CD1c-positive myeloid dendritic cell (primary cell): ENCODE results near the gene RMP24.
A peak's percentile ranks its signal among the peaks of the same experiment; 100 is the strongest.
"Not testable (repeated sequence)": the region's sequence is repeated elsewhere in the genome, so short reads cannot be mapped to it uniquely, and the experiment has no call there.

Source experiments
- DNase-seq: peaks from one replicate; pipeline ENCODE4 v3.0.0-alpha.2; 2016; ENCODE audit errors: extremely low spot score

Gene RMP24

GRCh38 chr18:35972197-35973000 is at the start of gene RMP24:
Gene RMP24 (plus strand): TSS chr18:35972679.
- peak; percentile 97 for DNase-seq

- DNase-seq: no peak
Observed at GRCh38 chr18:35923939-35924684, 48.4 kb upstream of the RMP24 start.

GRCh38 chr18:35926884-35927283 is 45.6 kb upstream of the RMP24 start:
- DNase-seq: no peak

DNA sequence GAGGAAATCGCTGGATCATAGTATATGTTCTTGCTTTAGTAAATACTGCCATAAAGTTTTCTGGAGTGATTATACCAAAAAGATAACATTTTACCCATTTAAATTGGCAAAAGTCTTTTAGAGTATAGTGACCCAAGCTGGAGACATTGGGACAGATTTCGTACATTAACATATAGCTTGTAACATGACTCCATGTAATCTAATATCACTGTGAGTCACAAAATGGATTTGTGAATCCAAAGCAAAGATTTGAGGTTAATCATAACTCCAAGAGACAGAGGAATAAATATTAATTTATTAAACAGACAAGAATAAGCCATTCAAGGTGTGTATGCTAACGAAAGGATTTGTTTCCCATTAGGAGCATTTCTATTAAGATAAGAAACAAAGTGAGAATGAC is 45.0 kb upstream of the RMP24 start:
- DNase-seq: no peak

- DNase-seq: no peak
Observed at GRCh38 chr18:35933982-35934381, 38.5 kb upstream of the RMP24 start.

DNA sequence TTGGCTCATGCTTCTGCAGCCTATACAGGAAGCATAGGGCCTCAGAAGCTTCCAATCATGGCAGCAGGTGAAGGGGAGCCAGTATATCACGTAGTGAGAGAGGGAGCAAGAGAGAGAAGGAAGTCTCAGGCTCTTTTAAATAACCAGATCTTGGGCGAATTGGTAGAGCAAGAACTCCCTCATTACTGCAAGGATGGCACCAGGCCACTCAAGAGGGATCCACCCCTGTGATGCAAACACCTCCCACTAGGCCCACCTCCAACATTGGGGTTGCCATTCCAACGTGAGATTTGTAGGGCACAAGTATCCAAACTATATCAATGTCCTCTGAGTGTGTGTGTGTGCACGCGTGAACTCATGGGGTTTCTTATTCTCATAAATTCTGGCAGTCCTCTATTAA is 37.6 kb upstream of the RMP24 start:
- no peak for DNase-seq

DNA sequence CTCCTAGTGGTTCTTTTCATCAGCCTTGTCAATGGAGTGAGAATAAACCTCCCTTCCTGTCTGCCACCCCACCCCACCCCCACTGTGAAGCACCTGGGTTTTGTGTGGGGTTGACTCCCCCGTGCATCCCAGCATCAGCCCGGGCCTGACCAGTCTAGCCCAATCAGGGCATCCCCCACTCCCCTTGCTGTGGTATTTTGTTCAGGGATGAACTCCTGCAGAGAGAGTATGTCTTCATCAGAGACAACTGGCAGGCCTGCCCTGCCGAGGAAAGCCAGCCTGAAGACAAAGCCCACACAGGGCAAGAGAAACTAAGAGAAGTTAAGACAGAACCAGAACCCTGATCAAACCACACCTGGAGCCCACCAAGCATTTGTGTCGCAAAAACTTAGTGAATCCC is 36.7 kb upstream of the RMP24 start:
- DNase-seq: no peak

- DNase-seq: no peak
Observed at GRCh38 chr18:35936951-35937350, 35.5 kb upstream of the RMP24 start.

DNA sequence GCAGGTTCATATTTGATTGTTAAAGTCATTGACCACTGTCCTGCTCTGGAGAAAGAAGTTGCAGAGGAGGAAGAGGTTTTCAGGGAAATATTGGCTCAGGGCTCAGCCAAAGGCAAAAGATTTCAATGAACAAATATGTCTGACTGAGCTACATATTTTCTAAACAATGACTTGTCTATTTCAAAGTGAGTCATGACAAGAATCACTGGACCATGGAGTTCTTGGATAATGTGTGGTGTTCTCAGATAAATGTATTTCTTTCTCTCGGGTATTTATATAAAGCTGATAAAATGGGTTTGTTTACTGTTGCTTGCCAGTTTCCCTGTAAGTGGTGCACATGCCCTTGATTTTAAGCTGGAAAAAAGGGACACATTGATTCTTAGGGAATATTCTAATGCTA is 34.3 kb upstream of the RMP24 start:
- DNase-seq: no peak

GRCh38 chr18:35938562-35938961 is 33.9 kb upstream of the RMP24 start:
- no peak for DNase-seq

DNA sequence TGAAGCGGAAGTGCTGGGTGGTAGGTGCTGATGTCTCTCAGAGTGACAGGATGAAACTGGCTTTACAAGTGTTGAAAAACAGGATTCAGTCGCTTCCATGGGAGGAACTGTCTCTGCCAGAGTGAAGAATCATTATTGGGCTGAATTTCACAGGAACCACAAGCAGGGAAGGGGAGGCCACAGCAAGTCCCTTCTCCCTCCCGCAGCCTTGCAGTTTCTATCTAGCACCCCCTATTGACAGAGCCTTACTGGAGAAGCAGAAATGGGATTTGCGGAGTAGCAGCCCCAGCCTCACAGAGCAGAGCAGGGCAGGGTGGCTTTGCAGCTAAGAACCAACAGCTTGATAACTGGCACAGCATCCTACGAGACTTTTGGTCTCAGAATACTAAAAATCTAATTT is 33.3 kb upstream of the RMP24 start:
- DNase-seq: no peak

DNA sequence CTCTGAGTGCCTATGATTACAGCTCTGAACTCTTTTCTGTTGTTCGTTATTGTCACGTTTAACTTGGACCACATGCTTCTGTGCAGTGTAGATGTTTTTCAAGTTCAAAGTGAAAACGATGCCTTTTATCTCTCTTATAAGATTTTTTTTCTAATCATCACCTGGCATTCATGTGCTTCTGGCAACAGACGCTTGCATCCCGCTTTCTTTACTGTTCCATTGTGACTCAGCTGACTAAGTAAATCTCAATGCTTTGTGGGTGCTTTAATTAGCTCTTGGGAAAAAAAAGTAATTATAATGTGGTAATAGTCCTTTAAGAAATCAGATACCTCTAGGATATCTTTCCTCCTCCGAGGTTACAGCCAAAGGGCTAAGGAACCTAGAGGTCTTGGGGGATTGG is 31.2 kb upstream of the RMP24 start:
- no peak for DNase-seq

DNA sequence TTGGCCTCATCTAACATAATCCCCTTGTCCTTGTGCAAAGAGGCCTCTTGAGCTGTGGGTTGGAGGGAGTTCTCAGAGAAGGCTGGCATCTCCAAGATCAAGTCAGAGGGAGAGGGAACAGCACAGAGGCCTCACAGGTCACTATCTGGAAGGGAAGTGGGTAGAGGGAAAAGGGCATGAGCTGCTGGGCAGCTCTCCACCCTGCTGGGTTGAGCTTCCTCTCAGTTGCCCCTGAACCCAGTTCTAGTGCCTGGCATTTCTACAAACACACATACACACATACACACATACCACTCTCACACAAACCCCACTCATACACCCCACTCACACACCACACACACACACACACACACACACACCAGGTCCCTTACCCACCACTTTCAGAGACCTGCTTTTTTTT is 30.3 kb upstream of the RMP24 start:
- DNase-seq: no peak

DNA sequence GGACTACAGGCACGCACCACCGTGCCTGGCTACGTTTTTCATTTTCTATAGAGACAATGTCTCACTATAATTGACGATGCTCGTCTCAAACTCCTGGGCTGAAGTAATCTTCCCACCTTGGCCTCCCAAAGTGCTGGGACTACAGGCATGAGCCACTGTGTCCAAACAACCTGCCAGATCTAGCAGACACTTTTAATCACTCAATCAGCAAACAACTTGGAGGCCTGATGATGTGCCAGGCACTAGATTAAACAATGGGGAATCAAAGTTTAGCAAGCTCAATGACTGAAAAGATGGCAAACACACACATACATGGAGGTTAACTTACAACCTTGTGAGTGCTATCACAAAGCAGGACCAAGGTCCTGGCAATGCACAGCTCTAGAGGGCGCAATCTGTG is 29.8 kb upstream of the RMP24 start:
- DNase-seq: no peak

- no peak for DNase-seq
Observed at GRCh38 chr18:35948080-35948479, 24.4 kb upstream of the RMP24 start.

- DNase-seq: no peak
Observed at GRCh38 chr18:35949090-35949489, 23.4 kb upstream of the RMP24 start.

GRCh38 chr18:35949903-35950627 is 22.4 kb upstream of the RMP24 start:
- peak; percentile 82 for DNase-seq

GRCh38 chr18:35950628-35950982 is 21.9 kb upstream of the RMP24 start:
- no peak for DNase-seq

DNA sequence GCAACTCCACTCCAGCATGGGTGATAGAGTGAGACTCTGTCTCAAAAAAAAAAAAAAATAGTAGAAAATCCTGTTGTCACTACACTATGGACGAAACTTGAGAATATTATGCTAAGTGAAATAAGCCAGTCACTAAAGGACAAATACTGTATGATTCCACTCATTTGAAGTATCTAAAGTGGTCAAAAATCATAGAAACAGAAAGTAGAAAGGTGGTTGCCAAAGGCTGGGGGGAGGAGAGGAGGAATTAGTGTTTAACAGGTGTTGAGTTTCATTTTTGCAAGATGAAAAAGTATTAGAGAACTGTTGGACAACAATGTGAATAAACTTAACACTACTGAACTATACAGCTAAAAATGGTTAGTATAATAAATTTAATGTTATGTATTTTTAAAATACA is 18.8 kb upstream of the RMP24 start:
- no peak for DNase-seq

DNA sequence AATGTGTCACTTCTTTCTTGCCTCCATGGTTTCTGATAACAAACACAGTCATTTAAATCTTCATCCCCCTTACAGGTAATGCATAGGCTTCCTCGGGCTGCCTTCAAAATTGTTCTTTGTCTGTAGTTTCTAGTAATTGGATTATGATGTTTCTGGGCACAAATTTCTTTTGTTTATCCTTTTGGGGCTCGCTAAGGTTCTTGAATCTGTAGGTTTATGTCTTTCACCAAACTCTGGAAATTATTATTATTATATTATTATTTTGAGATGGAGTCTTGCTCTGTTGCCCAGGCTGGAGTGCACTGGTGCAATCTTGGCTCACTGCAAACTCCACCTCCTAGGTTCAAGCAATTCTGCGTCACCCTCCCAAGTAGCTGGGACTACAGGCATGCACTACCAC is 16.3 kb upstream of the RMP24 start:
- DNase-seq: no peak

- no peak for DNase-seq
Observed at GRCh38 chr18:35962320-35962719, 10.2 kb upstream of the RMP24 start.

- DNase-seq: no peak
Observed at GRCh38 chr18:35964319-35964718, 8.2 kb upstream of the RMP24 start.

GRCh38 chr18:35967866-35968265 is 4.6 kb upstream of the RMP24 start:
- DNase-seq: not testable (repeated sequence)
